Putamen (tissue), 1 donor: ENCODE results near the gene RGS9BP.
"Not testable (repeated sequence)": the region's sequence is repeated elsewhere in the genome, so short reads cannot be mapped to it uniquely, and the experiment has no call there.

ENCODE experiments used
- DNase-seq: peaks from one replicate; pipeline ENCODE4 v3.0.0-alpha.2; 2016; ENCODE audit warnings: low spot score

Gene RGS9BP, protein sequence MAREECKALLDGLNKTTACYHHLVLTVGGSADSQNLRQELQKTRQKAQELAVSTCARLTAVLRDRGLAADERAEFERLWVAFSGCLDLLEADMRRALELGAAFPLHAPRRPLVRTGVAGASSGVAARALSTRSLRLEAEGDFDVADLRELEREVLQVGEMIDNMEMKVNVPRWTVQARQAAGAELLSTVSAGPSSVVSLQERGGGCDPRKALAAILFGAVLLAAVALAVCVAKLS

DNA sequence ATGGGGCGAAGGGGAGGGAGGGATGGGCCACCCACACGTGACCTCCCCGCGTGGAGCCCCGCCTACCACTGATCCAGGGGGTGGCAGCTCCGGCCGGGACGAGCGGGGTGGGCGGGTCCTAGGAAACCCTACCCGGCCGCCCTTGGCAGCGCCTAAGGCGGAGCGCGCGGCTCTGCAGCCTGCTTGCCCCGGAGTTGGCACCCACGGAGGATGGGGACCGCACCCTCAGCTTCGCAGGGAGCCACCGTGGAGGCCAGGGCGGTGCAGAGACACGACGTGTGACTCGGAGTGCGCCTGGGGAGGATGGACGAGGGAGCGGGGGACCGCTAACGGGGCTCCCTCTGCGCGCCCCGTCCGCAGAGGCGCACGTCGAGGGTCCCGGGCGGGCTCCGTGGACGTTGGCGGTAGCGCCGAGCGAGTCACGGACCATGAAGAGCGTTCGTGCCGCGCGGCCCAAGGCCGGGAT is at the start of gene RGS9BP:
TSS of gene RGS9BP (plus strand) at position 129 of the 466 bp plus-strand sequence. CDS start 416 bp downstream, outside the sequence.
- peak; percentile 74 for DNase-seq

DNA sequence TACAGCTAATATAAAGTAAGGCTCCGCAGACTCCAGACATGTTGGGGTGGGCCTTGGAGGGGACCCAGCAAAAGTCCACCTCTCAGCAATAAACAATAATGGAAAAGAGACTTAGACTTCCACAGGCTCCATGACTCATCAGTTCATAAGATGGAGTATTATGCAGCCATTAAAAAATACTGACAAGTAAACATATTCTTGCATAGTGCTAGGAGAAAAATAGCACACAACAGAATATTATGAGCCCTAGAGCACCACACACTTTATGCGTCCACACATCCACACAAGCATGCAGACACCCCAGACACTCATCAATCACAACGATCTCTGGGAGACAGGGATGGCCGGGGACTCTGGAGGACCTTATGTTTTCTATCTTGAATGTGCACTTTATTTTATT is 48.7 kb upstream of the RGS9BP start:
- no peak for DNase-seq

DNA sequence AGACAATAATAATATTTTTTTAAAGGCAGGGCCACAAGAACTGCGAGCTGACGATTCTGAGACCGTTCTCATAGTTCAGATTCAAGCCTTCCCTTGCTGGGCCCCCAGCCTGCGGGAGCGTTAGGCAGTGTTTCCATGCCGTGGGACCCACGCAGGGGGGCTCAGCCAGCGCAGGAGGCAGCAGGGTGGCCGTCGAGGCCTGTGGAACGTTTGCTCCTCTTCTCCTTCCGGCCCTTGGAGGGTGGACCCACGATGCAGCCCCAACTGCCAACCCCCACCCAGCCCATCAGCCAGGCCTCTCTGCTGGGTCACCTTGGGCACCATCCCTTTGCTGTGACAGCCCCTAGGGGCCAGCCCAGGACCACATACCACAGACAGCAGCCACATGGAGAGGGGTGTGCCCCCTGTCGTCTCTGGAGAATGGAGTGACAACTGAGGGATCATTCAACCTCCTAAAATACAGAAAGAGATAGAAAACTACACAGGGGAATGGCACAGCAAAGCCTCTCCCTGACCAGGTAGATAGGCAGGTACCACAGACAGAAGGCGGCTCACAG is 47.9 kb upstream of the RGS9BP start:
- DNase-seq, result no peak

DNA sequence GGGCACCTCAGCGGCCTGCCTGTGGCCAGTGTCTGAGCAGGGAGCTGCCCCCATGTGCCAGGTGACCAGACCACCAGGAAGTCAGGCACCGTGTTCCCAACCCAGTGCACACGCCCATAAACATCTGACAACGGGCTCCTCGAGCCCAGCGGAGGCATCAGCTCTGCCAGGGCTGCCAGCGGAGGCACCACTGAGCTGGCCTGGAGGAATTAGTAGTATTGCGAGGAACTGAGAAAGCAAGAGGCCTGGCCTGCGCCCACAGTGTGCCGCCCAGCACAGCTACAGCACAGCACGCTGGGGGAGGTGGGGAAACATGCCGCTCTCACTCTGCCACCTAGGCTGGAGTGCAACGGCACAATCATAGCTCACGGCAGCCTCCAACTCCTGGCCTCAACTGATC is 45.3 kb upstream of the RGS9BP start:
- no peak for DNase-seq

DNA sequence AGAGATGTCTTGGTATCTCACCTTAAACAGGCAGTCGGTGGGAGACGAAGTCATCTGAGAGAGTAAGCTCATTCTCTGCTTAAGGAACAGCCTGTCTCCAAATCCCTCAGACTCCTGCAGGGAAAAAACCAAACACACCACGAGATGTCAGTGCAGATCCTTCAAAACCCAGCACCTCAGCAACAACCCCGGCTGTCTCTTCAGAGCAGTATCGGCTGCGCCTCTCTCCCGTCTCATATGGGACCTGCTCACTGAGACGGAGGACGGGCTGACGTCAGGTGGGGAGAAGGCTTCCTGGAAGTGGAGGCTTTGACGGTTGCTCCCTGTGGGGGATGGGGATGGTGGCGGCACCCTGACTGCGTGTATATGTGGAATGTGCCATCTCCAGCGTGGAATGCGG is 44.3 kb upstream of the RGS9BP start:
- peak; percentile 47 for DNase-seq

DNA sequence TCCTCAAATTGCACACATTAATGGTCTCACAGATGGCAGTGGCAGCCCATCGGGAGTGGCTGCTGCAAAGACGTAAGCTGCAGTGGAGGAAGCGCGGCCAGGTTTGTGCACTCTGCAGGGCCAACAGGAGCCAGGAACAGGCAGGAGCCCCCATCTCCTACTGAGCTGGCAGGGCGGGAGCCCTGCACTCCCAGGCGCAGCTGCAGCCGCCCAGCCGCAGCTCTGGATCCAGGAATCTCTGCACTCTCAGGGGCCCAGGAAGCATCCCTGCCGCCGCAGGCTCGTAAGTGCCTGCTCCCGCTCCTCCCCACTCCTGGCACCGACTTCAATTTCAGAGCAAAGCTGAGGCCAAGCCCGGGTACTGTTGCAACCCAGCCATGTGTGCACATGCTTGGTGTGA is 38.2 kb upstream of the RGS9BP start:
- DNase-seq, result no peak

DNA sequence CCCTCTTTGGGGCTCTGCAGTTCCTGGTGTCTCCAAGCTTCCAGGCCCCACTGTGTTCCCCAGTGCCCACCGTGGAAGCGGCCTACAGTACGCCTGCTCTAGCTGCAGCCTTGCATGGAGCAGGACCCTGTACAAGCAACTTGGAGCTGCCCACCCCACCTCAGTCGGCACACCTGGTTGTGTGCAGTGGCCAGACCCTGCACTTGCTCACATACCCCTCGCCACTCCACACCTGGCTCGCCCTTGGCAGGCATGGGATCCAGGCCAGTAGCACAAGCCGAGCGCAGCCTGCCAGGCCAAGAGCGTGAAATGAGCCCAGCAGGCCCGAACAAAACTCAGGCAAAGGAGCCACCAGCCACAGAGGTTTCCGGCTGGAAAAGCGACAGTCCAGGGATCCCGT is 37.0 kb upstream of the RGS9BP start:
- DNase-seq, result no peak

DNA sequence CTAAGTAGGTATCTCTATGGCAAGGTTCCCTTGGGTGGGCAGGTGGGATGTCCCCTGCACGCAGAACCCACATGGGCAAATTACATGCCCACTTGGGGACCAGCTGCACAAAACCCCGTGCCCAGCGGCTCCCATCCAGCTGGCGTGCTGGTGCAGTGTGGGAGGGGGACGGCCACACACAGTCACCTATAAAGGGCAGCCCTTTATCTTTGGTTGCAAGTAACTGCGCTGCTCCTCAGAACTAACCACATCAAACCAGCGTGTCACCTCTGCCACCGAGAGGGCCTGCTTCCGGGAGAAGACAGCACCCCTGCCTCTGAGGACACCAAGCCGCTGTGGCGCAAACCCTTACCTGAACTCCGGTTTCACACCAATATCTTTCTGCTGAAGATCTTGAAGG is 32.9 kb upstream of the RGS9BP start:
- no peak for DNase-seq

DNA sequence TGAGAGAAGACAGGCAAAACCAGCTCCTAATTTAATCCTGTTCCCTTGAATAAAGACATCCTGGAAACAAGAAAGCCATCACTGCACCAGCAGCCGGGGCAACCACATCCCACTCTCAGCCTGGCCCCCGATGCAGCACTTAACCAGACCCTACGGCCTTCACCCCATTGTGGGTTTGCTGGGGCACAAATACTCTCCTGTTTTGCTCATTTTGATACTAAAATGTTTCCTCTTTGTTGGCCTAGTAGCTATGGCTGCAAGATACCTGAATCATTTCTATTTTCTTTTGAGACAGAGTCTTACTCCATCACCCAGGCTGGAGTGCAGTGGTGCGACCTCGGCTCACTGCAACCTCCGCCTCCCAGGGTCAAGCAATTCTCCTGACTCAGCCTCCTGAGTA is 29.1 kb upstream of the RGS9BP start:
- no peak for DNase-seq

DNA sequence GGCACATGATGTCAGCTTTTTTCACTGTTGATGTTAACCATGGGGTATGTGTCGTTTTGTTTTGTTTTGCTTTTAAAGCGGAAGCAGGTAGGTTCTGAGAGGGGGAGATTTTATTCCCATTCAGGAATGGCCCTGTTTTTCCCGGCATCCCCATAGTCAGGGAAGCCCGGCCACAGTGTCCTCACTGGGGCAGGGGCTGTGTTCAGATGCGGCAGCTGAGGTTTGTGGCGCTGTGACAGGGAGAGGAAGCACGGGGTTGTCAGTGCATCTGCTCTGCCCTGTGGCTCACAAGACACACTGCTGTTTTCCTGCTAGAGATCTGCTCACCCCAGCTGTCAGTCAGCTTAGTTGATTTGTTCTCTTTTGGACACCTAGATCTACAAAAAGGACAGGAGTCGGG is 28.3 kb upstream of the RGS9BP start:
- DNase-seq, result no peak

DNA sequence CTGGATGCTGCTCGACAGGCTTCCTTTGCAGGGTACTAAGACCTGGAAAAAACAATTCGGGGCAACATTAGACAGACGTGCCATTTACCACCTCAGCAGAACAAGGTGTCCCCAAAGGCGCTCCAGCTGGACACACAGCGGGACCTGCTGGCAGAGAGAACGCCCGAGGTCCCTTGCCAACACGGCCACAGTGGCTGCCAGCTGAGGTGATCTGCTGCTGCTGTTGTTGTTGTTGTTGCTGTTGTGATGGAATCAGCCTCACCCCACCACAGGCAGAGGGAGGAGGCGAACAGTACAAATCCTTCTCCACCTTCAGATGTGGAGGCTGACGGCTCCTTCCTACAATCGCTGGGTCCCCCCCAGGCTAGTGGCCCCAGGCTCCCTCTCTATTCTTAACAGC is 25.9 kb upstream of the RGS9BP start:
- no peak for DNase-seq

DNA sequence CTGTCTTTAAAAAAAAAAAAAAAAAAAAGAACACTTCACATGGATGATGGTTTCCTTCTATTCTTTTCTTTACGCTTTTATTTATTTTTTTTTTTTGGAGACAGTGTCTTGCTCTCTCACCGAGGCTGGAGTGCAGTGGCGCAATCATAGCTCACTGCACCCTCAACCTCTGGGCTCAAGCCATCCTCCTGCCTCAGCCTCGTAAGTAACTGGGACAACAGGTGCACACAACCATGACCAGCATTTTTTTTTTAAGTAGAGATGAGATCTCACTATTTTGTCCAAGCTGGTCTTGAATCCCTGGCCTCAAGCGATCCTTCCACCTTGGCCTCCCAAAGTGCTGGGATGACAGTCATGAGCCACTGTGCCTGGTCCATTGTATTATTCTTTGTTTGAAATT is 25.0 kb upstream of the RGS9BP start:
- DNase-seq, result no peak

DNA sequence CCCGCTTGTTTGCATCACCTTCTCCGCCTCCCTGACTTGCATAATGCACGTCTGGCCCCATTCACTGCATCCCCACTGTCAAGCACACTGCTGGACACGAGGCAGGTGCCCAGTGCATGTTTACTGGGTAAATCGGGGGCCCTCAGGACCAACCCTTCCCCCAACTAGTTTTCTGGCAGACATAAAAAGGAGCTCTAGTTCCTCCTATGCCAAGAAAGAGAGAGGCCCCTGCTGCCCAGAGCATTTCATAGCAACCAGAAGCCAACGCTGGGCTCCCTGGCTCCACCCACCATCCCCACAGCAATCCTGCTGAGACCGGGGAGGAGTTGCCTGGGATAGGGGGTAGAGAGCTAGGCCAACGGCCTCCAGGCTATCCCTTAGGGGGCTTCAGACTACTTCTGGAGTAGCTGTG is 23.9 kb upstream of the RGS9BP start:
- DNase-seq, result peak; percentile 45

DNA sequence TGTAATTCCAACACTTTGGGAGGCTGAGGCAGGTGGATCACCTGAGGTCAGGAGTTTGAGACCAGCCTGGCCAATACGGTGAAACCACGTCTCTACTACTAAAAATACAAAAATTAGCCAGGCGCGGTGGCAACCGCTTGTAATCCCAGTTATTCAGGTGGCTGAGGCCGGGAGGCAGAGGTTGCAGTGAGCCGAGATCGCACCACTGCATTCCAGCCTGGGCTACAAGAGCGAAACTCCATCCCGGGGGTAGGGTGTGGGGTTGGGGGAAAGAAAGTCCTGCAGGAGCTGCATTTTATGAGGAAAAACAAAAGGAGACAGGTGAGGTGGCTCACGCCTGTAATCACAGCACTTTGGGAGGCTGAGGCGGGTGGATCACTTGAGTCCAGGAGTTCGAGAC is 23.3 kb upstream of the RGS9BP start:
- not testable (repeated sequence) for DNase-seq

DNA sequence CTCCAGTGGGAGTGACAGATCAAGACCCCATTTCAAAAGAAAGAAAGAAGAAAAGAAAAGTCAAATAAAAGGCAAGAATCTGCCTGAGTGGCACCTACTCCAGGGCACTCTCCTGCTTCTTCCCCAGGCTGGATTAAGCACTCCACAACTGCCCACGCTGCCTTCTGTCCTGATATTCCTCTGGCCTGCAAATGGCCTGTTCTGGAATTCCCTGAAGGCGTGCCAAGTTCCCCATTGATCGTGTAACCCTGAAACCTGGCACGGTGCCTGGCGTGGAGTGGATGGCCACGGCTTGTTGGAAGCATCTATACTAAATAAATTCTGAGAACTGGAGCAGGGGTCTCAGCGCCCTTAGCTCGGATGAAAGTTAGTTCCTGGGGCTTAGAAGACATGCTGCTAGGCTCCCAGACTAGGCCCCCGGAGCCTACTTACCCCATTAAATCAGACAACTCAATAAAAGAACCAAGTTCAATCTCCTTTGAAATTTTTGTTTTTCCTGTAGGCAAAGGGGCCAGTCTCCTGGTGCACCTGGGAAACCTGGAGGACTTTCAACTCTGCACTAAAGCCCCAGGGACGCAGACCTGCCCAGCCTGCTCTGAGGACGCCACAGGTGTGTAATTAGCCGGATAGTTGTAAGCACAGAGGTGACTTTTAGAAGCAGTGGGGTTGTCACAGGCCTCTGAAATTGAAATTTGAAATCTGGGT is 22.6 kb upstream of the RGS9BP start:
- no peak for DNase-seq

DNA sequence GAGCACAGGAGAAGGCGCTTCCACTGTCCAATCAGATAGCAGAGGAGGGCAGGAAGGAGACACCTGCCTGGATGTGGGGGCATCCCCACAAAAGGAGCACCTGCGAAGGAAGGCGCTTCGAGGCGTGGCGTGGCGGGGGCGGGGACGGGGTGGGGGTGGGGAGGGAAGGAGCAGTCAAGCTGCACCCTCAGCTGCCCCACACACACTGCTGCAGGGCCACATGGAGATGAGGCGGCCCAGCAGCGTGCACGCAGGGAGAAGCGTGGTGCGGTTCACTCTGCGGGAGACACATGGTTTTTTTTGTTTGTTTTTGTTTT is 22.1 kb upstream of the RGS9BP start:
- DNase-seq, result no peak

DNA sequence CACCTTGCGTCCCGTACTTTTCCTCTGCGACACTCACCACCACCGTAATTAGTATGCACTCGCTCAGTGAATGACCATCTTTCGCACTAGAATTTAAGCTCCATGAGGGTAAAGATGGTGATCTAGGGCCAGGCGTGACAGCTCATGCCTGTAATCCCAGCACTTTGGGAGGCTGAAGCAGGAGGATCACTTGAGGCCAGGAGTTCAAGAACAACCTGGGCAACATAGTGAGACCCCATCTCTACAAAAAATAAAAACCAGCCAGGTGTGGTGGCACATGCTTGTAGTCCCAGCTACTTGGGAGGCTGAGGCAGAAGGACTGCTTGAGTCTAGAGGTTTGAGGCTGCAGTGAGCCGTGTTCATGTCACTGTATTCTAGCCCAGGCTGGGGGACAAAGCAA is 19.3 kb upstream of the RGS9BP start:
- DNase-seq, result not testable (repeated sequence)

DNA sequence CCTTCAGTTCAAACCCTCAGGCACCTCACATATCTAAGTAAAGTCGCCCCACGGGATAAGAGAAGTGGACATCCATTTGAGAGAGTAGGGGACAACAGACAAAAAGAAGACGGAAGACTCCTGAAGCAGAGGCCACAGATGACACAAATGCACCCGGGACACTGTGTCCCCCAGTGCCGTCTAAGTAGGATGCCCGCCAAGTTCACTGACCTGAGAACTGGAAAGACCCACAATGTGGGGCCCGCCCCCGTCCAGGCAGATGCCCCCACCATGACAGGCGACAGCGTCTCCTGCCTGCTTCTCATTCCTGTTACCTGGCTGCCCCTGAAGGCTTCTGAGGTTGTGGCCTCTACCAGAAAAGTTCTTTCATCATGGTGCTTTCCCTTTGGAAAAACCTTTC is 17.6 kb upstream of the RGS9BP start:
- no peak for DNase-seq

DNA sequence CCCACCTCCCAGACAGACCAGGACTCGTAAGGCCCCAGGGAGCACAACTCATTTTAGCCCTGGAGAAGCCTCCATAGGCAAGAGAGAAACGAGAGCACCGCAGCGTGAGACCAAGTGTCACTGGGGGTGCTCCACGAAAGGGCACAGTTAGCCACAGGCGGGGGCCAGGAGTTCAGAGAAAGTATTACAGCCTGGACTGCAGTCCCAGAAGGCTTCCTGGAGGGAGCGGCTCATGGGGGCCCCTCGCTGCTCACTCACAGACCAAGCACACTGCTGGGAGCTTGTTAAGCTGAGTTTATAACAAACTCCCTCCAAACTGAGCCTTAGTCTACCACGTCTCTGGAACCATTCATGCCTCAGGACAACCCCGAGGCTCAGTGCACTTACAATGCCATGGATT is 17.1 kb upstream of the RGS9BP start:
- no peak for DNase-seq

DNA sequence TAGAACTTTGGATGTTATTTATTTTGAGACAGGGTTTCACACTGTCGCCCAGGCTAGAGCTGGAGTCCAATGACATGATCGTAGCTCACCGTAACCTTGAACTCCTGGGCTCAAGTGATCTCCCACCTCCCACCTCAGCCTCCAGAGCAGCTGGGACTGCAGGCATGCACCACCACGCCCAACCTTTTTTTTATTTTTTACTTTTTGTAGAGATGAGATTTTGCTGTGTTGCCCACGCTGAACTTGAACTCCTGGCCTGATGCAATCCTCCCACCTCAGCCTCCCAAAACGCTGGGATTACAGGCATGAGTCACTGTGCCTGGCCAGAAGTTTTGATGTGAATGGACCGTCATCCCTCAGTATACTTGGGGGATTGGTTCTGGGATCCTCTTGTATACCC is 14.3 kb upstream of the RGS9BP start:
- DNase-seq, result peak; percentile 34

DNA sequence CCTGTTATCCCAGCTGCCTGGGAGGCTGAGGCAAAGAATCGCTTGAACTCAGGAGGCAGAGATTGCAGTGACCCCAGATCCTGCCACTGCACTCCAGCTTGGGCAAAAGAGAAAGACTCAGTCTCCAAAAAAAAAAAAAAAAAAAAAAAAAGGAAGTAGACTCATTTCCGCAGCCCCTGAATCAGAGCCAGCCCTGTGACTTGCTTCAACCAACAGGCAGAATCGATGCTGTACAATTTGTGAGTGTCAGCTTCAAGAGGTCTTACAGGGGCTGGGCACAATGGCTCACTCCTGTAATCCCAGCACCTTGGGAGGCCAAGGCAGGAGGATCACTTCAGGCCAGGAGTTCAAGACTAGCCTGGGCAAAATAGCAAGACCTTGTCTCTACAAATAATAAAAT is 13.5 kb upstream of the RGS9BP start:
- no peak for DNase-seq

DNA sequence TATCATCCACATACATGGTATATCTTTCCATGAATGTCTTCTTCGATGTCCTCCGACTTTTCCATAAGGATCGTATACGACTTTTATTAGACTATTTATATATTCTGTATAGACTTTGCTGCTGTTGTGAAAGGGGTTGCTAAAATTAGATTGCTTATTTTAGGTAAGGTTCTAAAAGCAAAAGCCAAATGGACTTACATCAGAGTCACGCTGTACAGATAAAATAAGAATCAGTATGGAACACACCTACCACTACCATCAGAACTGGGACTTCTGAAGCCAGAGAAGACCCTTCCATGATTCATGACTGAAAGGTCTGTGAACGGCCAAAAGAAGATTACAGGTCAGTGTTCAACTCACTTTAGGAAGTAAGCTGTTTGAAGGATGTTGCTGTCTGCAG is 9.6 kb upstream of the RGS9BP start:
- DNase-seq, result no peak

DNA sequence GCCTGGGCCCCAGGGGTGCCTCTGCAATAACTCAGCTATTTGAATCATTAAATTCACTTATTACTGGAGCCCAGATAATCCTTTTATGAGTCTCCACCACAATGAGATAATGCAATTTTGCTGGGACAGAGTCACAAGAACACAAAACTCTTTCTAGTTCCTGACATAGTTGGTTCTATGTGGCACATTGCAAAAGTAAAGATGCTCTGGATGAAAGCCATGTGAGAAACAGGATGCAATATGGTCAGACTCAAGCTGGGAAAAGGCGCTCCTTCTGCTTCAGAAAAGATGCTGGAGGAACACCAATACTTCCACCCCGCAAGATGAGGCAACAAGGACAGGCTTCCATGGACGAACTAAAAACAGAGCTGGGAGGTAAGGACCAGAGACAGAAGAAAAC is 6.3 kb upstream of the RGS9BP start:
- no peak for DNase-seq
